Breast epithelium (tissue), 3 donors: ENCODE data around the gene NAPSA.

Experiments used
- CTCF ChIP-seq, 3 donors: fragments of 450-650 bp; IDR thresholded peaks; one replicate each; pipeline ENCODE4 v1.5.1; 2016 to 2017; ENCODE audit warnings: antibody characterized with exemption in 3 of 3, mild to moderate bottlenecking in 3 of 3, moderate library complexity in 3 of 3
- POLR2A ChIP-seq: fragments of 450-650 bp; IDR thresholded peaks from one replicate; pipeline ENCODE4 v1.6.1; 2016; ENCODE audit warnings: antibody characterized with exemption, mild to moderate bottlenecking, moderate library complexity

GRCh38 chr19:50409347-50409746 is 43.9 kb upstream of the NAPSA start:
- TF ChIP-seq CTCF (IDR thresholded peaks at IDR 0.05) (no peak), POLR2A (no peak)
